Measurements from ENCODE around the gene DHX35. TPM values are rescaled to one million over a fixed set of nuclear protein-coding genes. Genes with fewer than 3 reads are reported as not detected.

The DHX35 gene
- total and polyA plus RNA-seq, 10 of the 15 experiments (the other 5 are each of a cell fraction or from before 2014, with no cell fraction given) = 4.3 to 21.6 (median 14.9) TPM

DNA sequence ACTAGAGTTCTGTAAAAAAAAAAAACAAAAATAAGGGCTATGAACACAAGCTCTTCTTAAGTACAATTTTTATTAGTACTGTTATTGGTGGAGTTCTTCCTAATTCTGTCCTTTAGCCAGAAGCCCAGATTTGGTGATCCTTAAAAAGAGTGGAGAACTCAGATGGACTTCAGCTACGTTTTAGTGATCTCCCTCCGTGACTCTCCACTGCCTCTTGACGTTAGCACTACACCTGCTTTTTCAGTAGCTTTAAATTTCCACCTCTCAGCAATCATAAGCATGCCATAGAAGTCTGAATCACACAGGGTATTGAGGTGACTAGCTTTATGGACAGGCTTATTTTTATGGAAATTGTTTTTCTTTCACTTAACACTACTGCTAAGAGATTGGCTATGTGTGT, 17.7 kb downstream of the DHX35 start (continued):
- TF ChIP-seq, protein P1, sequence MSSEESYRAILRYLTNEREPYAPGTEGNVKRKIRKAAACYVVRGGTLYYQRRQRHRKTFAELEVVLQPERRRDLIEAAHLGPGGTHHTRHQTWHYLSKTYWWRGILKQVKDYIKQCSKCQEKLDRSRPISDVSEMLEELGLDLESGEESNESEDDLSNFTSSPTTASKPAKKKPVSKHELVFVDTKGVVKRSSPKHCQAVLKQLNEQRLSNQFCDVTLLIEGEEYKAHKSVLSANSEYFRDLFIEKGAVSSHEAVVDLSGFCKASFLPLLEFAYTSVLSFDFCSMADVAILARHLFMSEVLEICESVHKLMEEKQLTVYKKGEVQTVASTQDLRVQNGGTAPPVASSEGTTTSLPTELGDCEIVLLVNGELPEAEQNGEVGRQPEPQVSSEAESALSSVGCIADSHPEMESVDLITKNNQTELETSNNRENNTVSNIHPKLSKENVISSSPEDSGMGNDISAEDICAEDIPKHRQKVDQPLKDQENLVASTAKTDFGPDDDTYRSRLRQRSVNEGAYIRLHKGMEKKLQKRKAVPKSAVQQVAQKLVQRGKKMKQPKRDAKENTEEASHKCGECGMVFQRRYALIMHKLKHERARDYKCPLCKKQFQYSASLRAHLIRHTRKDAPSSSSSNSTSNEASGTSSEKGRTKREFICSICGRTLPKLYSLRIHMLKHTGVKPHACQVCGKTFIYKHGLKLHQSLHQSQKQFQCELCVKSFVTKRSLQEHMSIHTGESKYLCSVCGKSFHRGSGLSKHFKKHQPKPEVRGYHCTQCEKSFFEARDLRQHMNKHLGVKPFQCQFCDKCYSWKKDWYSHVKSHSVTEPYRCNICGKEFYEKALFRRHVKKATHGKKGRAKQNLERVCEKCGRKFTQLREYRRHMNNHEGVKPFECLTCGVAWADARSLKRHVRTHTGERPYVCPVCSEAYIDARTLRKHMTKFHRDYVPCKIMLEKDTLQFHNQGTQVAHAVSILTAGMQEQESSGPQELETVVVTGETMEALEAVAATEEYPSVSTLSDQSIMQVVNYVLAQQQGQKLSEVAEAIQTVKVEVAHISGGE (CRISPR knock-in tag; IDR thresholded peaks at IDR 0.05) = no peak
- no peak for TF ChIP-seq NFYB (IDR thresholded peaks at IDR 0.05; ENCODE audit: insufficient read depth, low read depth, low read length)

DNA sequence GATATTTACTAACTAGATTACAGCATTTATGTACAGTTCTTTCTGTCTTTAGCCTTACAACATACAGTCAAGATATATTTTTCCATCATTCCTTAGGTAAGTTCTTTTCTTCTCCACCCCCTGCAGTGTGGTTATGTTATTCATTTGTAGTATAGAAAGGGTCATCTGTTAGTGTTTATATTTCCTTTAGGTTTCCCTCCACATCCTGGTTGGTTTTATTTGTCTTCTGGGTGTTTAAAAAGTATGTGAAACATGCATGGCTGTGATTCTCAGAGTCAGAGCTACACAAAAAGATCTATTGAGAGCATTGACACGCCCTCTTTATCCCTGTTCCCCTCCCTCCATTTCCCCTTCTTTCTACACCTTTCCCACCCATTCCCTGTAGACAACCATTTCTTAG, 20.1 kb downstream of the DHX35 start:
- H3K79me2 ChIP-seq (ENCODE audit: control insufficient read depth, insufficient read depth, low read length) = peaks cover 2% of the 10 kb centered on the region
- no peaks in the 10 kb centered on the region for H4K20me1 ChIP-seq (ENCODE audit: control insufficient read depth, insufficient read depth)
- no peak overlapping the region for H3K27ac ChIP-seq (ENCODE audit: control insufficient read depth, insufficient read depth)
- DNase-seq (ENCODE audit: low read depth, low spot score) (no peak), ATAC-seq (no peak), FAIRE-seq (no peak)
- no TSS peak for BruUV-seq (replicated peaks)
- peaks cover 0 to 5% of the 10 kb centered on the region in 2 experiments; a peak in 2 of 4 replicates for H3K36me3 ChIP-seq (ENCODE audit: control insufficient read depth in 2 of 2, insufficient read depth in 2 of 2, low read length in 1 of 2)
- RAD21 ChIA-PET (ENCODE audit: unreplicated experiment) = interaction anchor here (3.5 kb wide), 1 partner anchor 14 kb away, joined by 25 read pairs; no protein-coding TSS in a partner anchor
- in situ Hi-C loops (cut with MboI) (no loop called here), intact Hi-C loops (cut with micrococcal nuclease; ENCODE audit: unreplicated experiment) (no loop called here)
- POLR2A ChIA-PET = interaction anchor here (0.7 kb wide), 3 partner anchors 19 to 58 kb away, joined by 3 to 5 read pairs (median 4); no protein-coding TSS in a partner anchor
- H3K9me3 ChIP-seq (replicated peaks; ENCODE audit: control insufficient read depth, insufficient read depth, low read length) = no peaks in the 10 kb centered on the region
- TF ChIP-seq CBFB (IDR thresholded peaks at IDR 0.05; ENCODE audit: low read depth) = no peak
- TF ChIP-seq, protein P2, sequence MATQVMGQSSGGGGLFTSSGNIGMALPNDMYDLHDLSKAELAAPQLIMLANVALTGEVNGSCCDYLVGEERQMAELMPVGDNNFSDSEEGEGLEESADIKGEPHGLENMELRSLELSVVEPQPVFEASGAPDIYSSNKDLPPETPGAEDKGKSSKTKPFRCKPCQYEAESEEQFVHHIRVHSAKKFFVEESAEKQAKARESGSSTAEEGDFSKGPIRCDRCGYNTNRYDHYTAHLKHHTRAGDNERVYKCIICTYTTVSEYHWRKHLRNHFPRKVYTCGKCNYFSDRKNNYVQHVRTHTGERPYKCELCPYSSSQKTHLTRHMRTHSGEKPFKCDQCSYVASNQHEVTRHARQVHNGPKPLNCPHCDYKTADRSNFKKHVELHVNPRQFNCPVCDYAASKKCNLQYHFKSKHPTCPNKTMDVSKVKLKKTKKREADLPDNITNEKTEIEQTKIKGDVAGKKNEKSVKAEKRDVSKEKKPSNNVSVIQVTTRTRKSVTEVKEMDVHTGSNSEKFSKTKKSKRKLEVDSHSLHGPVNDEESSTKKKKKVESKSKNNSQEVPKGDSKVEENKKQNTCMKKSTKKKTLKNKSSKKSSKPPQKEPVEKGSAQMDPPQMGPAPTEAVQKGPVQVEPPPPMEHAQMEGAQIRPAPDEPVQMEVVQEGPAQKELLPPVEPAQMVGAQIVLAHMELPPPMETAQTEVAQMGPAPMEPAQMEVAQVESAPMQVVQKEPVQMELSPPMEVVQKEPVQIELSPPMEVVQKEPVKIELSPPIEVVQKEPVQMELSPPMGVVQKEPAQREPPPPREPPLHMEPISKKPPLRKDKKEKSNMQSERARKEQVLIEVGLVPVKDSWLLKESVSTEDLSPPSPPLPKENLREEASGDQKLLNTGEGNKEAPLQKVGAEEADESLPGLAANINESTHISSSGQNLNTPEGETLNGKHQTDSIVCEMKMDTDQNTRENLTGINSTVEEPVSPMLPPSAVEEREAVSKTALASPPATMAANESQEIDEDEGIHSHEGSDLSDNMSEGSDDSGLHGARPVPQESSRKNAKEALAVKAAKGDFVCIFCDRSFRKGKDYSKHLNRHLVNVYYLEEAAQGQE (IDR thresholded peaks at IDR 0.05; ENCODE audit: low read depth, low read length) = no peak
- 93% methylated on average over 1 of the region's 1 CpG for WGBS (ENCODE audit: insufficient coverage, insufficient replicate concordance, low lambda C conversion rate, missing lambda C conversion rate)
- no peak overlapping the region for H3K4me2 ChIP-seq (ENCODE audit: control insufficient read depth, insufficient read depth)
- no peak overlapping the region for H2AFZ ChIP-seq (ENCODE audit: control insufficient read depth, low read depth, low read length)
- H3K4me1 ChIP-seq (ENCODE audit: control insufficient read depth, insufficient read depth, low read length) = peaks cover 23% of the 10 kb centered on the region
- no peak overlapping the region for H3K4me3 ChIP-seq
- CTCF ChIA-PET = interaction anchor here (0.7 to 4.0 kb wide), 5 partner anchors 9 to 121 kb away, joined by 3 to 13 read pairs (median 4); partner anchors contain the start of gene DHX35
- no peak overlapping the region for H3K9ac ChIP-seq (ENCODE audit: control insufficient read depth, insufficient read depth, low read length)
- no peaks in the 10 kb centered on the region for H3K27me3 ChIP-seq (replicated peaks in 1 of 2; ENCODE audit: control insufficient read depth in 2 of 2, insufficient read depth in 2 of 2, low read length in 1 of 2)
- SMC1A ChIA-PET (ENCODE audit: uncharacterized antibody, unreplicated experiment) = interaction anchor here (1.0 to 14.8 kb wide), 4 partner anchors 14 to 67 kb away, joined by 3 to 237 read pairs (median 3); partner anchors contain the start of gene DHX35
